ENCODE measurements around the gene FRMD4A. TPM values are rescaled to one million over a fixed set of nuclear protein-coding genes. Genes with fewer than 3 reads are reported as not detected.

The FRMD4A gene
- total and polyA plus RNA-seq, 8 donors: 6.9 to 25.3 (median 11.3) TPM

GRCh38 chr10:13916384-13916947 lies 414.3 kb downstream of the FRMD4A start:
- H3K27ac ChIP-seq: no peak overlapping the region
- no peaks in the 10 kb centered on the region for H3K9me3 ChIP-seq
- TF ChIP-seq EP300 (IDR thresholded peaks at IDR 0.05): no peak
- TF ChIP-seq POLR2AphosphoS5 (IDR thresholded peaks at IDR 0.05): no peak
- no peak for TF ChIP-seq POLR2A (IDR thresholded peaks at IDR 0.05)
- no peak for TF ChIP-seq CTCF (IDR thresholded peaks at IDR 0.05)
- H3K4me1 ChIP-seq: no peaks in the 10 kb centered on the region
- H3K27me3 ChIP-seq: no peaks in the 10 kb centered on the region
- intact Hi-C loops (cut with DNase I; ENCODE audit: low total_unique reads): no loop called here
- no peaks in the 10 kb centered on the region for H3K36me3 ChIP-seq
- WGBS, 5 donors: 80 to 87% (median 85%) methylated on average over 4 of the region's 4 CpGs
- H3K4me3 ChIP-seq: no peak overlapping the region
- no peak for DNase-seq

- H3K4me3 ChIP-seq: no peak overlapping the region
- intact Hi-C loops (cut with DNase I; ENCODE audit: low total_unique reads): no loop called here
- no peak overlapping the region for H3K27ac ChIP-seq
- no peaks in the 10 kb centered on the region for H3K27me3 ChIP-seq
- peak in 1 of 2 donors; percentile 36 for DNase-seq
- no peaks in the 10 kb centered on the region for H3K4me1 ChIP-seq
- no peaks in the 10 kb centered on the region for H3K9me3 ChIP-seq
- TF ChIP-seq CTCF (IDR thresholded peaks at IDR 0.05): no peak
- no peak for TF ChIP-seq POLR2AphosphoS5 (IDR thresholded peaks at IDR 0.05)
- TF ChIP-seq POLR2A (IDR thresholded peaks at IDR 0.05): no peak
- TF ChIP-seq EP300 (IDR thresholded peaks at IDR 0.05): no peak
- 82 to 89% (median 85%) methylated on average over 3 to 7 of the region's 7 CpGs for WGBS, 5 donors
- no peaks in the 10 kb centered on the region for H3K36me3 ChIP-seq
Measured at GRCh38 chr10:13915710-13916109, 415.0 kb downstream of the FRMD4A start.

GRCh38 chr10:13913897-13914296 lies 416.8 kb downstream of the FRMD4A start:
- Histone ChIP-seq H3K27me3 (no peaks in the 10 kb centered on the region), H3K36me3 (no peaks in the 10 kb centered on the region), H3K4me3 (no peak overlapping the region), H3K4me1 (no peaks in the 10 kb centered on the region), H3K27ac (no peak overlapping the region), H3K9me3 (peaks cover 0 to 5% (median 0%) of the 10 kb centered on the region in 4 donors)
- no peak for TF ChIP-seq EP300 (IDR thresholded peaks at IDR 0.05)
- no peak for TF ChIP-seq POLR2A (IDR thresholded peaks at IDR 0.05)
- TF ChIP-seq CTCF (IDR thresholded peaks at IDR 0.05): no peak
- TF ChIP-seq POLR2AphosphoS5 (IDR thresholded peaks at IDR 0.05): no peak
- intact Hi-C loops (cut with DNase I; ENCODE audit: low total_unique reads): no loop called here
- 83 to 87% (median 86%) methylated on average over 5 of the region's 5 CpGs for WGBS, 5 donors
- DNase-seq: peak in 1 of 2 donors; percentile 23

GRCh38 chr10:13911821-13912520 lies 418.8 kb downstream of the FRMD4A start:
- DNase-seq: no peak

More at GRCh38 chr10:13911821-13912520, 418.8 kb downstream of the FRMD4A start:
- Histone ChIP-seq H3K36me3 (no peaks in the 10 kb centered on the region), H3K4me1 (no peaks in the 10 kb centered on the region), H3K4me3 (no peak overlapping the region), H3K27ac (no peak overlapping the region), H3K27me3 (no peaks in the 10 kb centered on the region), H3K9me3 (peaks cover 0 to 5% (median 0%) of the 10 kb centered on the region in 4 donors)
- intact Hi-C loops (cut with DNase I; ENCODE audit: low total_unique reads): no loop called here
- no peak for TF ChIP-seq EP300 (IDR thresholded peaks at IDR 0.05)
- no peak for TF ChIP-seq POLR2A (IDR thresholded peaks at IDR 0.05)
- TF ChIP-seq POLR2AphosphoS5 (IDR thresholded peaks at IDR 0.05): no peak
- no peak for TF ChIP-seq CTCF (IDR thresholded peaks at IDR 0.05)
- 89 to 97% (median 94%) methylated on average over 2 of the region's 2 CpGs for WGBS, 5 donors

All from stomach (tissue), 9 donors.